Testis (tissue), 2 donors: ENCODE data around the gene PI16.

Source experiments
- POLR2A ChIP-seq: fragments of 450-650 bp; IDR thresholded peaks from one replicate; pipeline ENCODE4 v1.6.1; 2017; ENCODE audit warnings: antibody characterized with exemption, mild to moderate bottlenecking, moderate library complexity
- TF ChIP-seq, protein P1 (sequence below), 3 experiments: fragments of 450-650 bp in 2 of 3; fragments of 200-600 bp in 1 of 3; sonication (generic) in 1 of 3; IDR thresholded peaks; one replicate each; pipeline ENCODE4 v1.5.1; 2016 to 2019; ENCODE audit warnings: antibody characterized with exemption in 3 of 3, mild to moderate bottlenecking in 2 of 3, moderate library complexity in 1 of 3

- TF ChIP-seq, protein P1, sequence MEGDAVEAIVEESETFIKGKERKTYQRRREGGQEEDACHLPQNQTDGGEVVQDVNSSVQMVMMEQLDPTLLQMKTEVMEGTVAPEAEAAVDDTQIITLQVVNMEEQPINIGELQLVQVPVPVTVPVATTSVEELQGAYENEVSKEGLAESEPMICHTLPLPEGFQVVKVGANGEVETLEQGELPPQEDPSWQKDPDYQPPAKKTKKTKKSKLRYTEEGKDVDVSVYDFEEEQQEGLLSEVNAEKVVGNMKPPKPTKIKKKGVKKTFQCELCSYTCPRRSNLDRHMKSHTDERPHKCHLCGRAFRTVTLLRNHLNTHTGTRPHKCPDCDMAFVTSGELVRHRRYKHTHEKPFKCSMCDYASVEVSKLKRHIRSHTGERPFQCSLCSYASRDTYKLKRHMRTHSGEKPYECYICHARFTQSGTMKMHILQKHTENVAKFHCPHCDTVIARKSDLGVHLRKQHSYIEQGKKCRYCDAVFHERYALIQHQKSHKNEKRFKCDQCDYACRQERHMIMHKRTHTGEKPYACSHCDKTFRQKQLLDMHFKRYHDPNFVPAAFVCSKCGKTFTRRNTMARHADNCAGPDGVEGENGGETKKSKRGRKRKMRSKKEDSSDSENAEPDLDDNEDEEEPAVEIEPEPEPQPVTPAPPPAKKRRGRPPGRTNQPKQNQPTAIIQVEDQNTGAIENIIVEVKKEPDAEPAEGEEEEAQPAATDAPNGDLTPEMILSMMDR (IDR thresholded peaks at IDR 0.05): no peak
- TF ChIP-seq POLR2A: no peak
Measured at GRCh38 chr6:37007340-37008043, 53.0 kb downstream of the PI16 start.
